ENCODE results near the gene UBE2S. TPM values are rescaled to one million over a fixed set of nuclear protein-coding genes. Genes with fewer than 3 reads are reported as not detected.

The UBE2S gene
- total RNA-seq, 1 donor from 2014 or later: 167 TPM

GRCh38 chr19:55384920-55385723, 22.5 kb downstream of the UBE2S start:
- intact Hi-C loops (cut with micrococcal nuclease): loop anchor here (1.0 to 10.0 kb wide), 16 partner anchors 23 to 920 kb away; partner anchors contain the start of genes COX6B2, FIZ1, HSPBP1 and ISOC2

GRCh38 chr19:55384131-55384919, 23.3 kb downstream of the UBE2S start, which contains the start of gene TMEM238:
TMEM238 (minus strand) TSS chr19:55384292; CDS start chr19:55384259, 33 bp downstream.
- intact Hi-C loops (cut with micrococcal nuclease): loop anchor here (10.0 kb wide), 1 partner anchor 920 kb away; the partner anchor contains the start of gene LENG9

DNA sequence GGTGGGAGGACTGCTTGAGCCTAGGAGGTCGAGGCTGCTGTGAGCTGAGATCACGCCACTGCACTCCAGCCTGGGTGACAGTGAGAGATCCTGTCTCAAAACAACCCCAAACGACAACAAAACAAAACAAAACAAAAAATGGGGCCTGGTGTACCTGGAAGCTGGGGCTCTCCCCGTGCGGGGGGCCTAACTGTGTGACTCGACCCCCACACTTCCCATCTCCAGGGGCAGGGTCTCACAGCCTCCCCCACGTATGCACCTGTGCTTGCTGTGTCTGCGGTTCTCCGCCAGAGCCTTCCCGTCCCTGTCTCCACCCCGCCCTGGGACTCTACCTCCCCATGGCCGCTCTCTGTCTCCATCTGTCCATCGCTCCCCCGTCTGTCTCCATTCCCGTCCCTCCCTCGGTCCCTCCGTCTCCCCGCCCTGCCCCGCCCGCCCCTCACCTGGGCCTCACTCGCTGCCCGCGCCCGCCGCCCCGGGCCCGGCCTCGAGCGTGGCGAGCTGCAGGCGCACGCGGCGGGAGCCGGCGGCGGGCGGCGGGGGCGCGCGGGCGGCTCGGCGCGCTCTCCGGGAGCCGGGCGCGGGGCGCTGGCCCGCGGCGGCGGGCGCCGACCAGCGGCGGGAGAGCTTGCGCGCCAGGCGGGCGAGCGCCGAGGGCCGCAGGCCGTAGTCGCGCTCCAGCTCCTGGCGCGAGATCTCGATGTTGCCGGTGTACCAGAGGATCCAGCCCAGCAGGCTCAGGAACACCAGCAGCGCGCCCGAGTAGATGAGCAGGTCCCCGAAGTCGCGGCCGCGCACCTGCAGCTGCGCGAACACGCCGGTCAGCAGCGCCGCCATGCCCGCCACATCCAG, 24.1 kb downstream of the UBE2S start:
- intact Hi-C loops (cut with micrococcal nuclease): loop anchor here (1.0 to 10.0 kb wide), 2 partner anchors 91 to 919 kb away; partner anchors contain the start of gene LENG9

DNA sequence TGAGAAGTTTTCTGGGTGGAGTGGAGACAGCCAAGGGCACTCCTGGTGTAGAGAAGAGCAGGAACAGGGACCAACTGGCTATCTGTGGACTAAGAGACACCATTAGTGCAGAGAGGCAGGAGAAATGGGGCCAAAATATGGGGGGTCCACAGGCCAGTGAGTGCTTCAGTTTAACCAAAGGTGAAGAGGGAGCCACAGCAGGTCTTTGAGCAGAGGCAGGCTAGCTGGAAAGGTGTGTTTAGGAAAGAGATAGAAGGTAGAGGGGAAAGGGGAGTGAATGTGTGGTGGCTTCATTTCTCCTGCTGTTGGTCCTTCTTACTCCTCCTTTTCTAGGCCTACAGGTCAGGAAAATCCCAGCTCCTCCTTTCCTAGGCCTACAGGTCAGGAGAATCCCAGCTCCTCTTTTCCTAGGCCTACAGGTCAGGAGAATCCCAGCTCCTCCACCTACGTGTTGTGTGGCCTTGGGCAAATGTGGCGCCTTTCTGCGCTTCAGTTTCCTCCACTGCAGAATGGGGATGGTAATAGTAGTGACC, 25.0 kb downstream of the UBE2S start:
- intact Hi-C loops (cut with micrococcal nuclease): loop anchor here (1.0 to 10.0 kb wide), 2 partner anchors 90 to 918 kb away; partner anchors contain the start of gene LENG9

DNA sequence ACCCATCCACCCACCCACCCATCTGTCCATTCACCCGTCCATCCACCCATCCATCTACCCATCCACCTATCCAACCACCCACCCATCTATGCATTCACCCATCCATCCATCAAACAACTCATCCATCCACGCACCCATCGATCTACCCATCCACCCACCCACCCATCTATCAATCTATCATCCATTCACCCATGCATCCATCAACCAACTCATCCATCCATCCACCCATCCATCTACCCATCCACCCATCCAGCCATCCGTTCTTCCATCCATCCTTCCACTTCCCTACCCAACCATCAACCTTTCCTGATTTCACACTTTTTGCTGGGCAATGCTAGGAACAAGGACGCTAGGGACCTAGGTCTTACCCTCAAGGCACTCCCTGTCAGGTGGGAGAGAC, 25.6 kb downstream of the UBE2S start:
- intact Hi-C loops (cut with micrococcal nuclease): loop anchor here (10.0 kb wide), 1 partner anchor 917 kb away; the partner anchor contains the start of gene LENG9

DNA sequence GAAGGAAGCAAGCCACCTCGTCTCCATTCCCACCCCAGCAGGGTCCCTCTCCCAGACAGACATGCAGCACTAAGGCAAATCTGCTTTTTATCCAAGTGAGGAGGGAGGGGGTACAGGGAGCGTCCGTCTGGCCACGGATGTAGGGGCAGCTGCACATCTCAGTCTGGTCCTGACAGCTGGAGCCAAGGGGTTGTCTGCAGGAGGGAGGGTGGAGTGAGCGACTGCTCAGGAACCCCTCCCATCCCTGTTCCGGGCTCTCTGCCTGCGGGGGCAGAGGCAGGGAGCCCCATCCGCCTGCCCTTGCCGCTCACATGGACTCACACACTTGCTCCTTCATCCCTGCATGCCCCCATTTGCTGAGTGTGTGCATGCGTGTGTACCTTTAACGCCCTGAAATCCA, 28.4 kb downstream of the UBE2S start:
- intact Hi-C loops (cut with micrococcal nuclease): no loop called here

DNA sequence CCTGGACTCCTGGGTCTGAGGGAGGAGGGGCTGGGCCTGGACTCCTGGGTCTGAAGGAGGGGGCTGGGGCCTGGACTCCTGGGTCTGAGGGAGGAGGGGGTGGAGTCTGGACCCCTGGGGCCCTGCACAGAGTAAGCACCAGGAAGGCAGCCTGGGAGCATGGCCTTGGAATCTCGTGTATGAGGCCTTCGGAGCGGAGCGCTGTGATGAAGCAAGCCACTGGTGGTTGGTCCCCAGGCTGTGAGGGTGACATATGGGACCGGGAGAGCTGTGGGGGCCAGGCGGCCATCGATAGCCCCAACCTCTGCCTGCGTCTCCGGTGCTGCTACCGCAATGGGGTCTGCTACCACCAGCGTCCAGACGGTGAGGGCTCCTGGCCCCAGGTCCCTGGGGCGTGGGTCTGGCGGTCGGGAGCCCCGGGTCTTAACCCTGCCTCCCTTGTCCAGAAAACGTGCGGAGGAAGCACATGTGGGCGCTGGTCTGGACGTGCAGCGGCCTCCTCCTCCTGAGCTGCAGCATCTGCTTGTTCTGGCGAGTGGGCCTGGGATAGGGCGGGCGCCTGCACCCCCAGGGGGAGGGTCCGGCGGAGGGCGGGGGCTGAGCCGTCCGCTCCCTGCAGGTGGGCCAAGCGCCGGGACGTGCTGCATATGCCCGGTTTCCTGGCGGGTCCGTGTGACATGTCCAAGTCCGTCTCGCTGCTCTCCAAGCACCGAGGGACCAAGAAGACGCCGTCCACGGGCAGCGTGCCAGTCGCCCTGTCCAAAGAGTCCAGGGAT, 30.0 kb downstream of the UBE2S start:
- intact Hi-C loops (cut with micrococcal nuclease): no loop called here

GRCh38 chr19:55376241-55376933, 31.2 kb downstream of the UBE2S start, which contains the start of gene TMEM190:
TMEM190 (plus strand) TSS chr19:55376826; CDS start chr19:55376854, 28 bp downstream.
- intact Hi-C loops (cut with micrococcal nuclease): no loop called here

- intact Hi-C loops (cut with micrococcal nuclease): no loop called here
These were observed 33.4 kb downstream of the UBE2S start for GRCh38 chr19:55373993-55374757.

DNA sequence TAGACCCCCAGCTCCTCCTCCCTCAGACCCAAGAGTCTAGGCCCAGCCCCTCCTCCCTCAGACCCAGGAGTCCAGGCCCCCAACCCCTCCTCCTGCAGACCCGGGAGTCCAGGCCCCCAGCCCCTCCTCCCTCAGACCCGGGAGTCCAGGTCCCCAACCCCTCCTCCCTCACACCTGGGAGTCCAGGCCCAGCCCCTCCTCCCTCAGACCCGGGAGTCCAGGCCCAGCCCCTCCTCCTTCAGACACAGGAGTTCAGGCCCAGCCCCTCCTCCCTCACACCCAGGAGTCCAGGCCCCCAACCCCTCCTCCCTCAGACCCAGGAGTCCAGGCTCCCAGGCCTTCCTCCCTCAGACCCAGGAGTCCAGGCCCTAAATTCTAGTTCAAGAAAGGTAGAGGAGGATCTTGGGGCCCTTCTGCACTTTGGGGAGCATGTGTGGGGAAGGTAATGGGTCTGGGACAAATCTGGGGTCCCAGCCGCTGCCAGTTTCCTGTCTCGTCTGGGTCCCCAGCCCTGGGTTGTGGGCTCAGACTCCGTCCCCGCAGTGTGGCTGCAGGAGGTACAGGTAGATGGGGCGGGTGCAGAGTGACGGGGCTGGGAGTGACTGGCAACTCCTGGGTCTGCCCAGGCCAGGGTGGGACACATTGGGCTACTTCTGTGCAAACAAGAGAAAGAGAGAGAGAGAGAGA, 34.1 kb downstream of the UBE2S start:
- intact Hi-C loops (cut with micrococcal nuclease): no loop called here

DNA sequence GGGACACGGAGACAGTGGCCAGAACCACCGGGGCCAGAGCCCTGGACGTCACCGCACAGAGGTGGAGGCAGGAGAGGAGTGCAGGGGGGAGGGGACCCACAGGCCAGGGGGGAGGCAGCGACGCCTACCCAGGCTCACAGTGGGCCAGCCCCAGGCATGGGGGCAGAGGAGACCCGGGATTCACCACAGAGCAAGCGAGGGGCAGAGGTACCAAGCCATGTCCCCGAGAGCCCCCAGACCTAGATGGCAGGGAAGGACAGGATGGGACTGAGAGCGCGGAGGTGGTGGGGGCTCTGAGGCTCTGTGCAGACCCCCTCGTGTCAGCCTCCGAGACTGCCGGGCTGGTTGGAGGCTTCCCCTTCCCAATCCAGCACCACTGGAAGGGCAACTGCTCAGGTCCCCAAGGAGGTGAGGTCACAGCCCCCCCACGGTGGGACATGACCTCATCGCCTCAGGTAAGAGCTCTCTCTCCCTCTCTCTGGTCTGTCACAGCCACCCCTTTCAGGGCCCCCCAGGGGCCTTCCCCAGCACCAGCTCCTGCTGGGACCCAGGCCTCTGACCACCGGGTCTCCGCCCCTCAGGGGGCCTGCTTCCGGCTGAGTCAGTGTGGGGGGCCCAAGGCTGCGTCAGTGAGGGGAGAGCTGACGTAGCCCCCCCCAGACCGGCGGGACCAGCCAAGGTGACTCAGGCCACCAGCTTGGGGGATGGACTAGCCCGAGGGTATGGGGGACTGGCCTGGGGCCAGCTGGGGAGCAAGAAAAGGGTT, 35.1 kb downstream of the UBE2S start:
- intact Hi-C loops (cut with micrococcal nuclease): no loop called here

- intact Hi-C loops (cut with micrococcal nuclease): no loop called here
These were observed 37.1 kb downstream of the UBE2S start, which contains the start of gene IL11 for GRCh38 chr19:55370305-55370988. IL11 (minus strand) TSS chr19:55370463; CDS start chr19:55370310, 153 bp downstream.

GRCh38 chr19:55369653-55370304, 37.8 kb downstream of the UBE2S start:
- intact Hi-C loops (cut with micrococcal nuclease): no loop called here

DNA sequence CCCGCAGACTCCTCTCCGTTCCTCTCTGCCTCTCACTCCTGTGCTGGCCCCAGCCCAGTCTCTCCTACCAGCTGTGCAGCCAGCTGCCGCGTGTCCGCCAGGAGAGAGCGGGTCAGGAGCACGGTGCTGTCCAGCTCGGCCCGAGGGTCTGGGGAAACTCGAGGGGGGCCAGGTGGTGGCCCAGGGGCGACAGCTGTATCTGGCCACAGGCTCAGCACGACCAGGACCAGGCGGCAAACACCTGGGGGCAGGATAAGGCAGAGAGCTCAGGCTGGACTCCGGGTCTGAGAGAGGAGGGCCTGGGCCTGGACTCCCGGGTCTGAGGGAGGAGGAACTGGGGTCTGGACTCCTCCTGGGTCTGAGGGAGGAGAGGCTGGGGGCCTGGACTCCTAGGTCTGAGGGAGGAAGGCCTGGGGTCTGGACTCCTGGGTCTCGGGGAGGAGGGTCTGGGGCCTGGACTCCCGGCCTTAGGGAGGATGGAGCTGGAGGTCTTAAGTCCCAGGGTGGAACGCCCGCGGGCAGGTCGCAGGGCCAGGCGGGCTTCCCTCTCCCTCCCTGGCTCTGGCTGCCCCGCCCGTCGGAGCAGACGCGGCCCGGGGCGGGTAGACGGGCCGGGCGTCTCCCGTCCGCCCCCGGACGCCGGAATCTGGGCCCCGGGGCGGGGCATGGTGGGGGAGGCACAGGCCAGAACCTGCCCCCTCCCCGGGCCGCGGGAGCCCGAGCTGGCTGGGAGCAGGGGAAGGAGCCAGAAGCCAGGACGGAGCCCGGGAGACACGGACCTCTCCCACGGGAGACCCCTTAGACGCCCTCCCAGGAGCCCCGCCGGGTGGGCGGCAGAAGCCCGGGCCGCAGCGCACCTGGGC, 38.7 kb downstream of the UBE2S start:
- intact Hi-C loops (cut with micrococcal nuclease): no loop called here

GRCh38 chr19:55368106-55368505, 39.5 kb downstream of the UBE2S start:
- intact Hi-C loops (cut with micrococcal nuclease): no loop called here

All from T-helper 1 cell treated with Interleukin-12 subunit alpha and Interleukin-12 subunit beta and Interleukin-4 antibody, amounts not matched to agents 30 ng/mL and 1 ng/mL, for 36 hours (primary cell).